Spleen (tissue), 7 donors: ENCODE measurements around the gene RNF115.

ENCODE experiments used
- POLR2A ChIP-seq, 3 donors: fragments of 450-650 bp; IDR thresholded peaks; one replicate each; pipeline ENCODE4 v1.5.1; 2017; ENCODE audit warnings: antibody characterized with exemption in 3 of 3, mild to moderate bottlenecking in 1 of 3
- POLR2AphosphoS5 ChIP-seq, 3 donors: sonication (generic); formaldehyde crosslinking; IDR thresholded peaks; one replicate each; pipeline ENCODE4 v1.5.1; 2017; ENCODE audit warnings: antibody characterized with exemption in 3 of 3
- TF ChIP-seq, protein P1 (sequence below), 11 experiments: fragments of 200-600 bp in 7 of 11; fragments of 450-650 bp in 4 of 11; sonication (generic) in 4 of 11; IDR thresholded peaks in 8 of 11; conservative IDR thresholded peaks in 3 of 11; 1 replicate in 7 of 11; 2 replicates in 4 of 11; pipeline versions ENCODE4 v1.4.0 to v1.8.0; 2016 to 2021; ENCODE audit warnings: antibody characterized with exemption in 11 of 11, inconsistent platforms in 4 of 11, mild to moderate bottlenecking in 1 of 11
- donor health status: DM: no; HTN: no; CAD: no; lungs with moderate emphysema.
- donor health status: DM: no; HTN: no; CAD: no.
- donor health status: DM: no; HTN: no; CAD: no.

DNA sequence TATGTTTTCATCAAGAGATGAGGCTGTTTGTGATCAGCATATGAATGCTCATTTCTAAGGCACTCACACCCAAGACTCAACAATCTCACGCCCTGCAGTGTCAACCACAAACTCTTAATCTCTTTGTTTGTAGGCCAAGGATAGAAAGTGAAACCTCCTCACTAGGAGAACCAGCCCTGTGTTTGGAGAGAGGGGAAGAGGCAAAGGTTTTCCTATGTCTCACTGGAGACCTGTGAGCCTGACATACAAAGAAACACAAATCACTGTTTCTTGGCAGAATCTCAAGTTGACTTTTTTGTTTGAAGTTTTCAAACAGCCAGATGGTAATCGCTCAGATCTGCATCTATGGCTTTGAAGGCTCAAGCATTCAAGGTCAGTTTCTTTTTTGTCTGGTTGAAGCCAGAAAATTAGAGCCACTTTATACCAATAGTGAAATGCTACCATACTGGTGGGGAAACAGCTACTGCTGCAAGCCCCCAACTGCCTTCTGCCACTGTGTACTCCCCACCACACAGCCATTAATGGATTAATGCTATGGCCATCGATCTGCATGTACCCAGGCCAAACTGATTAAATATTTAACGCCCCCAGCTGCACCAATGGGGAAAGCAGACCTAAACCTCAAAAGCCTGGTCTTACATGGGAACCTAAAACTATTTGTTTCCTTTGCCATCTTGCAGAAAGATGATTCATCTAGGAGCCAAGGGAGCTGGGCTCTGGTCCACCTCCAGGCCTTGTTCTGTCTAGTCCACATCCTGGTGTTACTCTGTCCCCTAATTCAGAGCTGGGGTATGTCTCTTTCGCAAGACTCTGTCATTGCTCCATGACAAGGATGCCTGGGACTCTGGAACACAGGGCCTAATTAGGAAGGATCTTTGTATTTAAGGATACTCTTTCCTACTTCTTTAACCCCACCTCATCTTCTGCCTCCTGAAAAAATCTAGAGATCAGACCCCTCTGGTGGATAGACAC is 133.0 kb downstream of the RNF115 start:
- no peak for TF ChIP-seq POLR2A (IDR thresholded peaks at IDR 0.05)
- no peak for TF ChIP-seq POLR2AphosphoS5 (IDR thresholded peaks at IDR 0.05)
- TF ChIP-seq, protein P1, sequence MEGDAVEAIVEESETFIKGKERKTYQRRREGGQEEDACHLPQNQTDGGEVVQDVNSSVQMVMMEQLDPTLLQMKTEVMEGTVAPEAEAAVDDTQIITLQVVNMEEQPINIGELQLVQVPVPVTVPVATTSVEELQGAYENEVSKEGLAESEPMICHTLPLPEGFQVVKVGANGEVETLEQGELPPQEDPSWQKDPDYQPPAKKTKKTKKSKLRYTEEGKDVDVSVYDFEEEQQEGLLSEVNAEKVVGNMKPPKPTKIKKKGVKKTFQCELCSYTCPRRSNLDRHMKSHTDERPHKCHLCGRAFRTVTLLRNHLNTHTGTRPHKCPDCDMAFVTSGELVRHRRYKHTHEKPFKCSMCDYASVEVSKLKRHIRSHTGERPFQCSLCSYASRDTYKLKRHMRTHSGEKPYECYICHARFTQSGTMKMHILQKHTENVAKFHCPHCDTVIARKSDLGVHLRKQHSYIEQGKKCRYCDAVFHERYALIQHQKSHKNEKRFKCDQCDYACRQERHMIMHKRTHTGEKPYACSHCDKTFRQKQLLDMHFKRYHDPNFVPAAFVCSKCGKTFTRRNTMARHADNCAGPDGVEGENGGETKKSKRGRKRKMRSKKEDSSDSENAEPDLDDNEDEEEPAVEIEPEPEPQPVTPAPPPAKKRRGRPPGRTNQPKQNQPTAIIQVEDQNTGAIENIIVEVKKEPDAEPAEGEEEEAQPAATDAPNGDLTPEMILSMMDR (IDR thresholded peaks at IDR 0.05 in 8 of 11, conservative IDR thresholded peaks at IDR 0.05 in 3 of 11), result no peak
